Middle frontal gyrus (tissue), 1 donor: ENCODE measurements around the gene LEF1.

Source experiments
- DNase-seq: peaks from one replicate; pipeline ENCODE4 v3.0.0-alpha.2; 2015; ENCODE audit warnings: low spot score; ENCODE audit errors: extremely low spot score

LEF1 gene

GRCh38 chr4:108175966-108176365 is 7.2 kb upstream of the LEF1 start:
- no peak for DNase-seq

GRCh38 chr4:108174856-108175255 is 6.1 kb upstream of the LEF1 start:
- DNase-seq = no peak

DNA sequence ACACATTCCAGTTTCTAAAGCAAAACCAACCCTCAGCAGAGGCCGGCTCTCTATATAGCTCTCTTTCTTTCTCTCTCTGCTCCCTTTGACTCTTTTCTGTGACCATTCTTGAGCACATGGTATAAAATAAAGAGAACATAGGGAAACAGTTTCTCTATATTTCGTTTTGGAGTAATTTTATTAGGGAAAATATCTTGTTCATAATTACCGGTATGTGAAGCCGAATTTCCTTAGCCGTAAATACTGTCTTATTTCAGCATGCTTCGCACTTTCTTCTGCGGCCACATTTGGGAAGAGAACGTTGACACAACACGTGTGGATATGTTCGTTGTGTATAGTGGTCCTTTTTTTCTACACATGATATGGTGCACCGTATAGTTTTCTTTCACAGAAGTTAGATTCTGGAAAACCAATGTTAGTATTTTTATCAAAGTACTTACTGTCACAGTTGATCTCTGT is 4.9 kb upstream of the LEF1 start:
- no peak for DNase-seq

DNA sequence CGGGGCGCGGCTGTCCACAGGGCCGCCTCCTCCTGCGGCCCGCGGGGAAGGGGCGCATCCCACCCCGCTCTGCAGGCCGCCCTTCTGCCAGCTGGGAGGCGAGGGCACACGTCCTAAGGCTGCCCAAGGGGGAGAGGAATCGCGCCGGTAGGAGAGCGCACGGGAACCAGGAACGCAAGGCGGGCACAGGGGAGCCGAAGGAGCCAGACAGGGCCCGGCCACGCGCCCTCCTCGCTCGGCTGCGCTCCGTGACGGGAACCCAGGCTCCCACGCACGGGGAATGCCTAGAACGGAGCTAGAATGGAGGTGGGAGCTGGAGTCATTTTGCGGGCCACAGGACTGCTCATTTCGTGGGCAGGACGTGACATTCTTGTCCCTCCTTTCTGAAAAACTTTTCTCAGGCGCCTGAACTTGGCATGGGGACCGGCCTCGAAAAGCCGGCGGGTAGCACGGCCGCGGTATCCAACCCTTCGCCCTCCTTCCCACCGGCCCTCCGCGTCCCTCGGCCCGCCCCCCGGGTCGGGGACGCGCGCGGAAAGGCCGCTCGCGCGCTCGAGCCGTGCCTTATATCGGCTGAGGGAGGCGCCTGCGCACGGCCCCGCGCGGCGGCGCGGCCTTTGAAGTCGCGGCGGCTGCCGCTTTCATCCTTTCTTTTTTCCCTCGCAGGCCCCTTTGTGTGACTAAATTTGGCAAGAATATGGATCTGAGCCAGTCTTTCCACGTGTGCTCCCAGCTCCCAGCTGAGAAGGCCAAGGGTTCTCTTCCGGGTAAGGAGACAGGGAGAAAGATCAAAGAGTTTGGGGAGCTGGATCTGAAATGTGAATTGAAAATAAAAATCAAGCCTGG is 4.2 kb upstream of the LEF1 start:
- no peak for DNase-seq

DNA sequence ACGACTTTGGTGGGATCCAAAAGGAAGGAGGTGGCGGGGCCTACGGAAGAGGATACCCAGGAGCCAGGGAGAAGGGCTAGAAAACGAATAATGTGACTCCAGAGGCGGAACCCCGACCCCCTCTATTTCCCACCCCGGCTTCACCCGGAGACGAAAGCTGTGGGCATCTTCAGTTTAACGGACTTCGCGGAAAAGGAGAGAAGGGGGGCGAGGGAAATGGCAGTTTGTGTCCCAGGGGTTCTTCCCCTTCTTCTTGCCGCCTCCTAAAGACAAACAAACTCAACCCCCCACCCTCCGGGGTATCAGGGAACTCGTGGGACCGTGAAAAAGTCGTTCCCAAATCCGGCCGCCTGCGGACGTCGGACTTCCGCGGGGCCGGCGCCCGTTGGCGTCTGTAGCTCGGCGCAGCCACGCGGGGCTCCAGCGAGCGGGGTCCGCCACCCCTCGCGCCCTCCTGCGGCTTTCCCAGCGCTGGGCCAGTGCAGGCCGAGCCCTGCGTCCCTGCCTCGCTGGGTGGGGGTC is 3.6 kb upstream of the LEF1 start:
- no peak for DNase-seq

- DNase-seq = no peak
Measured at GRCh38 chr4:108171339-108172230, 2.9 kb upstream of the LEF1 start.

DNA sequence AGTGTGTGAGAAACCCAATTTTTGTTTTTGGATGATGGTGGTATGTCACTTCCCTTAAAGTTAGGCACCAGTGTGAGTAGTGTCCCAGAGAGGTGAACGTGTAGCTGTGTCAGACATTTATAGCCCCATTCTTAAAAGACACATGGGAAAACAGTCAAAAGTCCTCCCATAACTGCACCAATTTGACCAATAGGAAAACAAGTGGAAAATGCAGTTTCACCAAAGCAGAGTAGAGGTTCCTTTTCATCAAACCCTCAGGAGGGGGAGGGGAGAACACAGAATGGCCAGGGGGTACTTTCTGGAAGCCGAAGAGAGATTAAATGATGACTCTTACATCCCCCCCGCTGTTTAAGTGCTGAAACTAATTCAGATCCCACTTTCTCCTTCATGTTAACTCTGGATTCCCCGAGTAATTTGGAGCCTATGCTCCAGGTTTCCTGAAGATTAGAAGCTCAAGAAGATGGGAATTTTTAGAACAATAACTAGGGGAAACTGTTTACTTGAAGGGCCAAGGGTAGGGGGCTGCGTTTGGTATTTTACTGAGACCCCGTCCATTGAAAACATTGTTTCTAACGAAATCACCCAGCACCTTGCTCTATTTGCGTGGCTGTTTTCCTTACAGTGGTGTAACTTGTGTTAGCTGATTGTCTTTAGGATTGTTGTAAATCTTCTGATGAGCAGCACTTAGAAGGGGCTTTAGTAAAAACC is 2.1 kb upstream of the LEF1 start:
- no peak for DNase-seq

- no peak for DNase-seq
Measured at GRCh38 chr4:108169664-108170063, 932 bp upstream of the LEF1 start.

GRCh38 chr4:108168160-108168670 is 517 bp downstream of the LEF1 start:
- no peak for DNase-seq

- no peak for DNase-seq
Measured at GRCh38 chr4:108166441-108167315, 2.1 kb downstream of the LEF1 start.

GRCh38 chr4:108166038-108166437 is 2.7 kb downstream of the LEF1 start:
- no peak for DNase-seq

DNA sequence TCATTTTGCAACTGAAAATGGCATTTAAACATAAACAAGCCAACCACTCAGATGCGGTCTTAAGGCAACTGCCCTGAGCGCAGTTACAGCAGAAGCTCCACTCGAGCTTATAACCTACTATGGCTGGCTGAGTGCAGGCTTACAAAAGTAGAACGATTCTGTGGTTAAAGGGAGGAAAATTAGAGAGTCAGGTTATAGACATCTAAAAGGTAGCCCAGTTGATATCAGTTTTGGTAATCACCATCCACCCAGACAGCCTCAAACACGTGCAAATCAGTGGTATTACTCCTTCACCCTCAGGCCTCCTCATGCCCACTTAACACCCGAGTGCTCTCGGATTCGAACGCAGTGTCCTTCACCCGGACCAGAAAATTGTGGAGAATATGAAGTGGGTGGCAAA is 3.1 kb downstream of the LEF1 start:
- DNase-seq = no peak

- no peak for DNase-seq
Measured at GRCh38 chr4:108163351-108163750, 5.4 kb downstream of the LEF1 start.

- no peak for DNase-seq
Measured at GRCh38 chr4:108160741-108161352, 7.9 kb downstream of the LEF1 start.

DNA sequence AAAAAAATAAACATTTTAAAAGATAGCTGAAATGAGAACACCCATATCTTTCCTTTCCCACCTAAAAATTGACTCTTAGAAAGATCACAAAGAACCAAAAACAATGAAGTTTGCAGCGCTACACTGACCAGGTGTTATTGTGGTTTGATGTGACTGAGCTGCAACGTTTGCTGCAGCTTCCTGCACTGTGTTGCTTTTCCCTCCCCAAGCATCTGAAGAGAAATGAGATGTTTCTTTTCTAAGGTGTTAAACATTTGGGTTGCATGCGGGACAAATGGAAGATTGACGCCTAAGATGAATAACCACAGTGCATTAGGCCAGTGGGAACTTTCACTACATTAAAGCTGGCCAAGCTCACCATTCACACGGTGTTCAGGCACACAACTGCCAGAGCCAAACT is 8.9 kb downstream of the LEF1 start:
- DNase-seq = no peak

GRCh38 chr4:108157655-108158054 is 11.1 kb downstream of the LEF1 start:
- DNase-seq = no peak

DNA sequence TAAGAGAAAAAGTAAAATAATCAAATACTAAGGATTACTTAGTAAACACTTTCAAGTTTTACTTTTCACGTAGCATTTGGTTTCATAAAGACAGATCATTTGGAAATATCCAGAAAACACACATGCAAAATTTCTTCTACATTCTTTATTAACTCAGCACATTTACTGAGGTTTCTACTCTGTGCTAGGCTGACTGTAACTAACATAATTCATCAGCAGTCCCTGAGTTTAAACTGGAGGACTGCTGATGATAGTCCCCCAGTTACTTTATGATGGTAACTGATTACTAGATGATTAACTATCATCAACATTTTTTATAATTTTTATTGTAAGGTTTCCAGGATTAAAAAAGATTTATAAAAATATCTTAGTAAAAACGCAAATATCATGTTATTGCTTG is 12.3 kb downstream of the LEF1 start:
- no peak for DNase-seq

GRCh38 chr4:108155373-108155772 is 13.4 kb downstream of the LEF1 start:
- DNase-seq = no peak

DNA sequence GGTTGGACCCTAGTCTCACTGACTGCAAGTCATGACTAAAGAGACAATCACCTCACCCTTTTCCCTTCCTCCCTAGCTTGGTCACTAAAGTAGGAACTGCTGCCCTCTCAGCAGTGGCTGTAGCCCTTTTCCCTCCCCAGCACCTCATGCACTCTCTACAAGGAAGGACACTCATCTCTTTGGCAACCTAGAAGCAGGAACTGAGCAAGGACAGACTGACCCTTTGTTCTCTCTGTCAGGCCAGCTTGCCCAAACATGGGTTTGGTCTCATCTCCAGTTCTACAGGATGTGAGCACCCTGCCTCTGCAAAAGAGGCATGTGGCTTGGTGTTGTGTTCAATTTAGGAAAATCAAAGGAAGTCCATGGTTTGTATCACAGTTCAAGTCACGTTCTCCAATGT is 15.8 kb downstream of the LEF1 start:
- DNase-seq = no peak
